CD4-positive, alpha-beta T cell treated with Interleukin-2 at 100 ng/mL for 4 hours (primary cell): ENCODE results near the gene AARS2.

Experiments used
- DNase-seq: peaks from one replicate; pipeline ENCODE4 v3.0.0-alpha.2; 2020; ENCODE audit warnings: low spot score

AARS2 gene

GRCh38 chr6:44262467-44263353 is 50.4 kb downstream of the AARS2 start:
- DNase-seq, result no peak

GRCh38 chr6:44261581-44261980 is 51.6 kb downstream of the AARS2 start:
- no peak for DNase-seq

GRCh38 chr6:44260451-44261297 is 52.5 kb downstream of the AARS2 start:
- no peak for DNase-seq

- no peak for DNase-seq
Measured at GRCh38 chr6:44260011-44260410, 53.1 kb downstream of the AARS2 start.

GRCh38 chr6:44258921-44259320 is 54.2 kb downstream of the AARS2 start:
- DNase-seq, result no peak

- DNase-seq, result no peak
Measured at GRCh38 chr6:44258325-44258863, 54.8 kb downstream of the AARS2 start.

GRCh38 chr6:44257753-44258324 is 55.3 kb downstream of the AARS2 start:
- DNase-seq, result no peak

GRCh38 chr6:44257025-44257752 is 56.0 kb downstream of the AARS2 start, which contains the start of gene SLC35B2:
Gene SLC35B2, minus strand, starts transcription at chr6:44257528. Its CDS starts 118 bp downstream, at chr6:44257410.
- peak; percentile 65 for DNase-seq

GRCh38 chr6:44256775-44257024 is 56.4 kb downstream of the AARS2 start:
- DNase-seq, result no peak

- no peak for DNase-seq
Measured at GRCh38 chr6:44255871-44256774, 57.0 kb downstream of the AARS2 start.

- DNase-seq, result no peak
Measured at GRCh38 chr6:44255105-44255808, 57.9 kb downstream of the AARS2 start.

GRCh38 chr6:44254191-44255104 is 58.7 kb downstream of the AARS2 start:
- no peak for DNase-seq

- peak; percentile 65 for DNase-seq
Measured at GRCh38 chr6:44253307-44254101, 59.6 kb downstream of the AARS2 start.

GRCh38 chr6:44251576-44252524 is 61.3 kb downstream of the AARS2 start:
- DNase-seq, result no peak

- no peak for DNase-seq
Measured at GRCh38 chr6:44250718-44251123, 62.4 kb downstream of the AARS2 start.

GRCh38 chr6:44250067-44250717 is 63.0 kb downstream of the AARS2 start:
- no peak for DNase-seq
